WTC11 (cell line): ENCODE measurements around the gene GARRE1.

Source experiments
- CREB1 ChIP-seq: sonication (generic); formaldehyde crosslinking; IDR thresholded peaks from 2 replicates; pipeline ENCODE4 v1.8.0; 2023; ENCODE audit warnings: mild to moderate bottlenecking, missing genetic modification reagents
- JUN ChIP-seq: sonication (generic); formaldehyde crosslinking; IDR thresholded peaks from 2 replicates; pipeline ENCODE4 v1.8.0; 2023; ENCODE audit warnings: mild to moderate bottlenecking, missing genetic modification reagents
- NR2C2 ChIP-seq: sonication (generic); formaldehyde crosslinking; IDR thresholded peaks from 2 replicates; pipeline ENCODE4 v1.8.0; 2022; ENCODE audit warnings: mild to moderate bottlenecking, missing genetic modification reagents
- ZNF138 ChIP-seq: sonication (generic); formaldehyde crosslinking; conservative IDR thresholded peaks from 2 replicates; pipeline ENCODE4 v1.8.1; 2022; ENCODE audit warnings: mild to moderate bottlenecking, moderate library complexity, missing genetic modification reagents
- TF ChIP-seq, protein P1 (sequence below): fragments of 200-600 bp; IDR thresholded peaks from 2 replicates; pipeline ENCODE4 v1.8.0; 2022; ENCODE audit warnings: antibody characterized with exemption
- TF ChIP-seq, protein P2 (sequence below): sonication (generic); formaldehyde crosslinking; IDR thresholded peaks from 2 replicates; pipeline ENCODE4 v1.8.1; 2023; ENCODE audit warnings: mild to moderate bottlenecking, missing genetic modification reagents, moderate library complexity
- TF ChIP-seq, protein P3 (sequence below): sonication (generic); formaldehyde crosslinking; IDR thresholded peaks from 2 replicates; pipeline ENCODE4 v1.8.1; 2022; ENCODE audit warnings: low read depth, mild to moderate bottlenecking, moderate library complexity, missing genetic modification reagents, borderline replicate concordance
- TF ChIP-seq, protein P4 (sequence below): sonication (generic); formaldehyde crosslinking; IDR thresholded peaks from 2 replicates; pipeline ENCODE4 v1.8.1; 2023; ENCODE audit warnings: mild to moderate bottlenecking, missing genetic modification reagents
- TF ChIP-seq, protein P5 (sequence below): sonication (generic); formaldehyde crosslinking; IDR thresholded peaks from 2 replicates; pipeline ENCODE4 v1.8.0; 2022; ENCODE audit warnings: mild to moderate bottlenecking, missing genetic modification reagents
- TF ChIP-seq, protein P6 (sequence below): sonication (generic); formaldehyde crosslinking; IDR thresholded peaks from 2 replicates; pipeline ENCODE4 v1.8.1; 2022; ENCODE audit warnings: low read depth, missing genetic modification reagents, borderline replicate concordance
- TF ChIP-seq, protein P7 (sequence below): fragments of 250-450 bp; sonication (Bioruptor Pico); IDR thresholded peaks from 2 replicates; pipeline ENCODE4 v2.1.2; 2022; ENCODE audit warnings: mild to moderate bottlenecking, moderate library complexity

DNA sequence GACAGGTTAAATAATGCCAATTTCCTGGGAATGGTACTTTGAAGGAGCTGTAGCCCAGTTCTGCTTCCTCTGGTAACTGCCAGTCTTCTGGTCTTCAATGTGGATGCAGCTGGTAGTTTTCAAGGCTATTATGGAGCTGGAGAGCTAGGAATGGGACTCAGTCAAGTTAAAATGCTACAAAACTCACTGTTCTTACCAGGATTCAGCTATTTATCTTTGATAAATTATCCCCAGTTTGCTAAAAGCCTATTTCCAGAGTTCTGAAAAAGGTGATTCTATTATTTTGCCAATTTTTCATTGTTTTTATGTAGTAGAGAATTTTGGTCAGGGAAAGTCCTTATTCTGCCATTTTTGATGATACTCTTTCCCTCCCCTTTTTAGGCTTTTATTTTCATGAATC, 40.7 kb downstream of the GARRE1 start:
- TF ChIP-seq, protein P1, sequence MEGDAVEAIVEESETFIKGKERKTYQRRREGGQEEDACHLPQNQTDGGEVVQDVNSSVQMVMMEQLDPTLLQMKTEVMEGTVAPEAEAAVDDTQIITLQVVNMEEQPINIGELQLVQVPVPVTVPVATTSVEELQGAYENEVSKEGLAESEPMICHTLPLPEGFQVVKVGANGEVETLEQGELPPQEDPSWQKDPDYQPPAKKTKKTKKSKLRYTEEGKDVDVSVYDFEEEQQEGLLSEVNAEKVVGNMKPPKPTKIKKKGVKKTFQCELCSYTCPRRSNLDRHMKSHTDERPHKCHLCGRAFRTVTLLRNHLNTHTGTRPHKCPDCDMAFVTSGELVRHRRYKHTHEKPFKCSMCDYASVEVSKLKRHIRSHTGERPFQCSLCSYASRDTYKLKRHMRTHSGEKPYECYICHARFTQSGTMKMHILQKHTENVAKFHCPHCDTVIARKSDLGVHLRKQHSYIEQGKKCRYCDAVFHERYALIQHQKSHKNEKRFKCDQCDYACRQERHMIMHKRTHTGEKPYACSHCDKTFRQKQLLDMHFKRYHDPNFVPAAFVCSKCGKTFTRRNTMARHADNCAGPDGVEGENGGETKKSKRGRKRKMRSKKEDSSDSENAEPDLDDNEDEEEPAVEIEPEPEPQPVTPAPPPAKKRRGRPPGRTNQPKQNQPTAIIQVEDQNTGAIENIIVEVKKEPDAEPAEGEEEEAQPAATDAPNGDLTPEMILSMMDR = no peak
- TF ChIP-seq, protein P2, sequence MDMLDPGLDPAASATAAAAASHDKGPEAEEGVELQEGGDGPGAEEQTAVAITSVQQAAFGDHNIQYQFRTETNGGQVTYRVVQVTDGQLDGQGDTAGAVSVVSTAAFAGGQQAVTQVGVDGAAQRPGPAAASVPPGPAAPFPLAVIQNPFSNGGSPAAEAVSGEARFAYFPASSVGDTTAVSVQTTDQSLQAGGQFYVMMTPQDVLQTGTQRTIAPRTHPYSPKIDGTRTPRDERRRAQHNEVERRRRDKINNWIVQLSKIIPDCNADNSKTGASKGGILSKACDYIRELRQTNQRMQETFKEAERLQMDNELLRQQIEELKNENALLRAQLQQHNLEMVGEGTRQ (CRISPR knock-in tag) = no peak
- TF ChIP-seq ZNF138 = no peak
- TF ChIP-seq, protein P3, sequence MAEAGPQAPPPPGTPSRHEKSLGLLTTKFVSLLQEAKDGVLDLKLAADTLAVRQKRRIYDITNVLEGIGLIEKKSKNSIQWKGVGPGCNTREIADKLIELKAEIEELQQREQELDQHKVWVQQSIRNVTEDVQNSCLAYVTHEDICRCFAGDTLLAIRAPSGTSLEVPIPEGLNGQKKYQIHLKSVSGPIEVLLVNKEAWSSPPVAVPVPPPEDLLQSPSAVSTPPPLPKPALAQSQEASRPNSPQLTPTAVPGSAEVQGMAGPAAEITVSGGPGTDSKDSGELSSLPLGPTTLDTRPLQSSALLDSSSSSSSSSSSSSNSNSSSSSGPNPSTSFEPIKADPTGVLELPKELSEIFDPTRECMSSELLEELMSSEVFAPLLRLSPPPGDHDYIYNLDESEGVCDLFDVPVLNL = no peak
- TF ChIP-seq, protein P4, sequence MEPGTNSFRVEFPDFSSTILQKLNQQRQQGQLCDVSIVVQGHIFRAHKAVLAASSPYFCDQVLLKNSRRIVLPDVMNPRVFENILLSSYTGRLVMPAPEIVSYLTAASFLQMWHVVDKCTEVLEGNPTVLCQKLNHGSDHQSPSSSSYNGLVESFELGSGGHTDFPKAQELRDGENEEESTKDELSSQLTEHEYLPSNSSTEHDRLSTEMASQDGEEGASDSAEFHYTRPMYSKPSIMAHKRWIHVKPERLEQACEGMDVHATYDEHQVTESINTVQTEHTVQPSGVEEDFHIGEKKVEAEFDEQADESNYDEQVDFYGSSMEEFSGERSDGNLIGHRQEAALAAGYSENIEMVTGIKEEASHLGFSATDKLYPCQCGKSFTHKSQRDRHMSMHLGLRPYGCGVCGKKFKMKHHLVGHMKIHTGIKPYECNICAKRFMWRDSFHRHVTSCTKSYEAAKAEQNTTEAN (CRISPR knock-in tag) = no peak
- TF ChIP-seq NR2C2 (CRISPR knock-in tag) = no peak
- TF ChIP-seq, protein P5, sequence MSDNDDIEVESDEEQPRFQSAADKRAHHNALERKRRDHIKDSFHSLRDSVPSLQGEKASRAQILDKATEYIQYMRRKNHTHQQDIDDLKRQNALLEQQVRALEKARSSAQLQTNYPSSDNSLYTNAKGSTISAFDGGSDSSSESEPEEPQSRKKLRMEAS (CRISPR knock-in tag) = no peak
- no peak for TF ChIP-seq JUN (CRISPR knock-in tag)
- TF ChIP-seq, protein P6, sequence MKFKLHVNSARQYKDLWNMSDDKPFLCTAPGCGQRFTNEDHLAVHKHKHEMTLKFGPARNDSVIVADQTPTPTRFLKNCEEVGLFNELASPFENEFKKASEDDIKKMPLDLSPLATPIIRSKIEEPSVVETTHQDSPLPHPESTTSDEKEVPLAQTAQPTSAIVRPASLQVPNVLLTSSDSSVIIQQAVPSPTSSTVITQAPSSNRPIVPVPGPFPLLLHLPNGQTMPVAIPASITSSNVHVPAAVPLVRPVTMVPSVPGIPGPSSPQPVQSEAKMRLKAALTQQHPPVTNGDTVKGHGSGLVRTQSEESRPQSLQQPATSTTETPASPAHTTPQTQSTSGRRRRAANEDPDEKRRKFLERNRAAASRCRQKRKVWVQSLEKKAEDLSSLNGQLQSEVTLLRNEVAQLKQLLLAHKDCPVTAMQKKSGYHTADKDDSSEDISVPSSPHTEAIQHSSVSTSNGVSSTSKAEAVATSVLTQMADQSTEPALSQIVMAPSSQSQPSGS (CRISPR knock-in tag) = no peak
- TF ChIP-seq, protein P7, sequence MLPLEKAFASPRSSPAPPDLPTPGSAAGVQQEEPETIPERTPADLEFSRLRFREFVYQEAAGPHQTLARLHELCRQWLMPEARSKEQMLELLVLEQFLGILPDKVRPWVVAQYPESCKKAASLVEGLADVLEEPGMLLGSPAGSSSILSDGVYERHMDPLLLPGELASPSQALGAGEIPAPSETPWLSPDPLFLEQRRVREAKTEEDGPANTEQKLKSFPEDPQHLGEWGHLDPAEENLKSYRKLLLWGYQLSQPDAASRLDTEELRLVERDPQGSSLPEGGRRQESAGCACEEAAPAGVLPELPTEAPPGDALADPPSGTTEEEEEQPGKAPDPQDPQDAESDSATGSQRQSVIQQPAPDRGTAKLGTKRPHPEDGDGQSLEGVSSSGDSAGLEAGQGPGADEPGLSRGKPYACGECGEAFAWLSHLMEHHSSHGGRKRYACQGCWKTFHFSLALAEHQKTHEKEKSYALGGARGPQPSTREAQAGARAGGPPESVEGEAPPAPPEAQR (CRISPR knock-in tag) = no peak
- TF ChIP-seq CREB1 (CRISPR knock-in tag) = no peak
